Osteoblast (primary cell): ENCODE results near the gene CCDC34. TPM values are rescaled to one million over a fixed set of nuclear protein-coding genes. Genes with fewer than 3 reads are reported as not detected.

Experiments used
- DNase-seq: peaks from one replicate; pipeline ENCODE4 v3.0.0; 2011; ENCODE audit warnings: low spot score, mixed read lengths; ENCODE audit not compliant: insufficient read length; ENCODE audit errors: missing footprints
- H2AFZ ChIP-seq: 2 replicates; pipeline ENCODE4 v1.6.0; 2011; ENCODE audit warnings: mild to moderate bottlenecking, low read length
- H3K27ac ChIP-seq: 2 replicates; pipeline ENCODE4 v1.5.1; 2011; ENCODE audit warnings: mild to moderate bottlenecking, low read depth, low read length, moderate library complexity
- H3K27me3 ChIP-seq: 2 replicates; pipeline ENCODE4 v1.6.0; 2012; ENCODE audit warnings: mild to moderate bottlenecking, control low read depth, inconsistent platforms, low read length, moderate library complexity; ENCODE audit not compliant: insufficient read depth
- H3K36me3 ChIP-seq: 2 replicates; pipeline ENCODE4 v1.5.1; 2011; ENCODE audit warnings: mild to moderate bottlenecking, low read length, control low read depth, moderate library complexity; ENCODE audit not compliant: insufficient read depth
- H3K4me1 ChIP-seq: 2 replicates; pipeline ENCODE4 v1.5.1; 2011; ENCODE audit warnings: mild to moderate bottlenecking, low read length, control low read depth, moderate library complexity; ENCODE audit not compliant: insufficient read depth
- H3K4me2 ChIP-seq: 2 replicates; pipeline ENCODE4 v1.6.0; 2011; ENCODE audit warnings: mild to moderate bottlenecking, low read length; ENCODE audit not compliant: insufficient read depth
- H3K4me3 ChIP-seq: fragments of 200-600 bp; sonication (generic); 3 replicates; pipeline ENCODE4 v1.5.1; 2012; ENCODE audit warnings: mild to moderate bottlenecking, low read length, inconsistent platforms; ENCODE audit not compliant: insufficient read depth
- H3K79me2 ChIP-seq: 2 replicates; pipeline ENCODE4 v1.6.0; 2012; ENCODE audit warnings: mild to moderate bottlenecking, low read length, control low read depth, inconsistent platforms; ENCODE audit not compliant: insufficient read depth
- H3K9me3 ChIP-seq: 2 replicates; pipeline ENCODE4 v1.5.1; 2011; ENCODE audit warnings: low read depth, low read length, control low read depth
- H4K20me1 ChIP-seq: 2 replicates; pipeline ENCODE4 v1.6.0; 2012; ENCODE audit warnings: mild to moderate bottlenecking, low read length, control low read depth; ENCODE audit not compliant: insufficient read depth
- CTCF ChIP-seq: IDR thresholded peaks from 2 replicates; pipeline ENCODE4 v1.5.1; 2011; ENCODE audit warnings: mild to moderate bottlenecking, low read depth, low read length, moderate library complexity; ENCODE audit errors: extremely low read depth
- total RNA-seq: library from RNA; depleted of rRNA; stranded (reverse); fragments of >200 nt; gene quantifications from 2 replicates; pipeline ENCODE4 v1.2.3, GENCODE V29; 2012

The CCDC34 gene
- total RNA-seq, 1 donor, result 3.6 TPM

- DNase-seq, result no peak
- H3K79me2 ChIP-seq, result no peaks in the 10 kb centered on the region
- H3K4me1 ChIP-seq, result peaks cover 3% of the 10 kb centered on the region
- no peak for TF ChIP-seq CTCF
- H3K36me3 ChIP-seq, result no peaks in the 10 kb centered on the region
- no peaks in the 10 kb centered on the region for H3K27me3 ChIP-seq
- H3K4me3 ChIP-seq, result no peak overlapping the region
- H3K4me2 ChIP-seq, result no peak overlapping the region
- no peaks in the 10 kb centered on the region for H4K20me1 ChIP-seq
- H2AFZ ChIP-seq, result no peak overlapping the region
- H3K27ac ChIP-seq, result no peak overlapping the region
- no peaks in the 10 kb centered on the region for H3K9me3 ChIP-seq
Observed at GRCh38 chr11:27309046-27309445, 54.0 kb downstream of the CCDC34 start.

- Histone ChIP-seq H3K27ac (no peak overlapping the region), H3K36me3 (no peaks in the 10 kb centered on the region)
- DNase-seq, result no peak
Observed at GRCh38 chr11:27307232-27307631, 55.8 kb downstream of the CCDC34 start.

GRCh38 chr11:27305751-27306150 is 57.3 kb downstream of the CCDC34 start:
- no peaks in the 10 kb centered on the region for H3K4me1 ChIP-seq
- H3K36me3 ChIP-seq, result no peaks in the 10 kb centered on the region
- no peak overlapping the region for H3K4me3 ChIP-seq
- no peak overlapping the region for H2AFZ ChIP-seq
- H3K27me3 ChIP-seq, result no peaks in the 10 kb centered on the region
- no peak for TF ChIP-seq CTCF
- DNase-seq, result no peak
- H3K79me2 ChIP-seq, result no peaks in the 10 kb centered on the region
- H3K27ac ChIP-seq, result no peak overlapping the region
- no peaks in the 10 kb centered on the region for H3K9me3 ChIP-seq
- H3K4me2 ChIP-seq, result no peak overlapping the region
- H4K20me1 ChIP-seq, result no peaks in the 10 kb centered on the region

More at GRCh38 chr11:27307232-27307631, 55.8 kb downstream of the CCDC34 start:
- Histone ChIP-seq H3K9me3 (no peaks in the 10 kb centered on the region), H3K27me3 (no peaks in the 10 kb centered on the region), H4K20me1 (no peaks in the 10 kb centered on the region), H2AFZ (no peak overlapping the region), H3K79me2 (no peaks in the 10 kb centered on the region), H3K4me3 (no peak overlapping the region), H3K4me1 (no peaks in the 10 kb centered on the region), H3K4me2 (no peak overlapping the region)
- TF ChIP-seq CTCF, result no peak

GRCh38 chr11:27304514-27304913 is 58.5 kb downstream of the CCDC34 start:
- H3K4me3 ChIP-seq, result no peak overlapping the region
- no peak for TF ChIP-seq CTCF
- no peak overlapping the region for H3K27ac ChIP-seq
- no peaks in the 10 kb centered on the region for H3K4me1 ChIP-seq
- H3K36me3 ChIP-seq, result no peaks in the 10 kb centered on the region
- no peaks in the 10 kb centered on the region for H3K27me3 ChIP-seq
- H3K9me3 ChIP-seq, result no peaks in the 10 kb centered on the region
- H3K4me2 ChIP-seq, result no peak overlapping the region
- no peaks in the 10 kb centered on the region for H3K79me2 ChIP-seq
- H2AFZ ChIP-seq, result no peak overlapping the region
- no peaks in the 10 kb centered on the region for H4K20me1 ChIP-seq
- no peak for DNase-seq
